DMS53 treated with DMSO at 0.1 percent for 48 hours (cell line): ENCODE data around the gene FAM131C.
"Not testable (repeated sequence)": the region's sequence is repeated elsewhere in the genome, so short reads cannot be mapped to it uniquely, and the experiment has no call there.

Source experiments
- DNase-seq: peaks from one replicate; lab custom pipeline; 2025; ENCODE audit not compliant: unreplicated experiment; lab: John Stamatoyannopoulos, UW

The FAM131C gene

GRCh38 chr1:16077406-16078245, 4.2 kb upstream of the FAM131C start:
- DNase-seq = no peak

- no peak for DNase-seq
Measured at GRCh38 chr1:16076865-16077238, 3.4 kb upstream of the FAM131C start.

GRCh38 chr1:16076031-16076864, 2.8 kb upstream of the FAM131C start:
- peak; percentile 66 for DNase-seq

GRCh38 chr1:16075337-16076030, 2.0 kb upstream of the FAM131C start:
- DNase-seq = no peak

- no peak for DNase-seq
Measured at GRCh38 chr1:16074217-16074616, 766 bp upstream of the FAM131C start.

- DNase-seq = no peak
Measured at GRCh38 chr1:16072616-16073484, 601 bp downstream of the FAM131C start.

GRCh38 chr1:16072095-16072494, 1.4 kb downstream of the FAM131C start:
- no peak for DNase-seq

GRCh38 chr1:16071614-16072013, 1.8 kb downstream of the FAM131C start:
- DNase-seq = no peak

- no peak for DNase-seq
Measured at GRCh38 chr1:16070640-16071355, 2.7 kb downstream of the FAM131C start.

GRCh38 chr1:16068356-16069270, 4.8 kb downstream of the FAM131C start:
- peak; percentile 47 for DNase-seq

GRCh38 chr1:16067933-16068332, 5.5 kb downstream of the FAM131C start:
- DNase-seq = no peak

GRCh38 chr1:16067127-16067768, 6.2 kb downstream of the FAM131C start:
- DNase-seq = peak; percentile 63

GRCh38 chr1:16066245-16066644, 7.2 kb downstream of the FAM131C start:
- no peak for DNase-seq

GRCh38 chr1:16065269-16065576, 8.2 kb downstream of the FAM131C start:
- no peak for DNase-seq

GRCh38 chr1:16064536-16065268, 8.7 kb downstream of the FAM131C start:
- no peak for DNase-seq

- DNase-seq = no peak
Measured at GRCh38 chr1:16063921-16064320, 9.5 kb downstream of the FAM131C start.

- no peak for DNase-seq
Measured at GRCh38 chr1:16063226-16063829, 10.1 kb downstream of the FAM131C start.

GRCh38 chr1:16062687-16063075, 10.8 kb downstream of the FAM131C start:
- DNase-seq = not testable (repeated sequence)
